ENCODE measurements around the gene ASAP3.

The ASAP3 gene

DNA sequence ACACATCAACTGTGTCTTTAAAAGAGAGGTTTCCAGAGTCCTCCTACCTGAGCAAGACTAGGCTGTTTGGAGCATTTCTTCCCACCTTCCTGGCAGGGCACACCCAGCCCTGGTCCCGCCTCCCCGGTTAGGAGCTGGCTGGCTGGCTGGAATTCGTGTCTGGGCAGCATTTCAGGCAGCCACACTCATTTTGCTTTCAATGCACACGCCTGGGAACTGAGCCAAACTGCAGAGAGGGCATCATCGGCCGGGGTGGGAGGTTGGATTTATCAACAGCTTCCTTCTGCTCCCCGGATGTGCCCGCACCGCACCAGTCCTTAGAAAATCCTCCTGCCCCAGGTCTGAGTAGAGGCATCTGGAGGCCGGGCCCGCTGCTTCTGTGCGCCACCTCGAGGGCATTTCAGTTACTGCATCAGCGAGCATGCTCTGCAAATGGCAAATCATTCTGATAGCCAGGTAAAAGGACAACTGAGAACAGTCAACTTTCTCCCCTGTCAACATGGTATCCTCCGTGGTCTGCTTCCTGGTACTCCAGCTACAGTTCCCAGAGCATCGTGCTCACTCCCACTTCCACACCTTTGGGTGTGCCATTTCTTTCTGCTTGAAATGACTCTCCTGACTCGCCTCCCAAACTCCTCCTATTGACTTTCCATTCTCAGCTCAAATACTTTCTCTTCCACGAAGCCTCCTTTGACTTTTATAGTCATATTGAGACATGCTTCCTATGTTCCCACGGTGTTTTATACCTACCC lies 80.1 kb downstream of the ASAP3 start:
- Histone ChIP-seq H3K4me1 (ENCODE audit: control insufficient read depth, insufficient read depth, low read length) (peaks cover 13% of the 10 kb centered on the region), H3K9me3 (ENCODE audit: control insufficient read depth, insufficient read depth, low read depth, low read length) (no peaks in the 10 kb centered on the region), H3K4me3 (ENCODE audit: low read depth, low read length) (no peak overlapping the region), H3K27ac (ENCODE audit: extremely low read depth, low read depth, low read length) (peak overlapping the region; percentile 26), H3K36me3 (ENCODE audit: control insufficient read depth in 2 of 2, insufficient read depth in 1 of 2, low read length in 2 of 2) (no peaks in the 10 kb centered on the region)
- ChIA-PET POLR2A (interaction anchor here (0.6 to 4.3 kb wide), 12 partner anchors 8 to 124 kb away, joined by 3 to 50 read pairs (median 5); partner anchors contain the start of genes ASAP3, HNRNPR and ZNF436), CTCF (interaction anchor here (0.6 to 2.4 kb wide), 39 partner anchors 9 to 441 kb away, joined by 3 to 25 read pairs (median 4); partner anchors contain the start of genes HNRNPR and ZNF436)
- TF ChIP-seq IKZF3 (tag by site-specific recombination; IDR thresholded peaks at IDR 0.05) (peak; percentile 95), ZFP37 (tag by site-specific recombination; IDR thresholded peaks at IDR 0.05) (peak; percentile 43; the same call in 1 of the 2 replicates), ZNF2 (tag by site-specific recombination; IDR thresholded peaks at IDR 0.05) (peak; percentile 80; the same call in 1 of the 2 replicates), ZBTB17 (tag by site-specific recombination; IDR thresholded peaks at IDR 0.05) (peak; percentile 93), ZNF701 (tag by site-specific recombination; IDR thresholded peaks at IDR 0.05) (no peak), MEIS1 (CRISPR knock-in tag; IDR thresholded peaks at IDR 0.05; ENCODE audit: borderline replicate concordance) (no peak), ZBTB7A (tag by site-specific recombination; IDR thresholded peaks at IDR 0.05; ENCODE audit: low read depth) (no peak), ZNF366 (tag by site-specific recombination; conservative IDR thresholded peaks at IDR 0.05) (peak; percentile 84), ZBTB21 (tag by site-specific recombination; IDR thresholded peaks at IDR 0.05) (peak; percentile 53; the same call in 1 of the 2 replicates), ZNF449 (tag by site-specific recombination; IDR thresholded peaks at IDR 0.05) (0 out of 2 replicates have a peak, but pooled peaks have one; percentile 32), ZNF501 (tag by site-specific recombination; IDR thresholded peaks at IDR 0.05) (0 out of 2 replicates have a peak, but pooled peaks have one; percentile 62), ZNF561 (tag by site-specific recombination; IDR thresholded peaks at IDR 0.05; ENCODE audit: borderline replicate concordance) (peak; percentile 85; the same call in 1 of the 2 replicates), ZNF138 (tag by site-specific recombination; IDR thresholded peaks at IDR 0.05; ENCODE audit: borderline replicate concordance) (no peak), ZNF114 (tag by site-specific recombination; IDR thresholded peaks at IDR 0.05) (no peak), BCL11B (tag by site-specific recombination; IDR thresholded peaks at IDR 0.05; ENCODE audit: low read depth) (0 out of 2 replicates have a peak, but pooled peaks have one; percentile 70), OSR2 (tag by site-specific recombination; IDR thresholded peaks at IDR 0.05) (peak; percentile 49), ZNF146 (tag by site-specific recombination; IDR thresholded peaks at IDR 0.05) (no peak), ZNF169 (tag by site-specific recombination; IDR thresholded peaks at IDR 0.05) (no peak), ZNF645 (tag by site-specific recombination; IDR thresholded peaks at IDR 0.05) (no peak), ZNF530 (tag by site-specific recombination; IDR thresholded peaks at IDR 0.05; ENCODE audit: low read depth) (no peak), ZNF341 (tag by site-specific recombination; IDR thresholded peaks at IDR 0.05; ENCODE audit: low read depth) (peak; percentile 98), ZNF629 (tag by site-specific recombination; IDR thresholded peaks at IDR 0.05) (peak; percentile 82), ZNF394 (tag by site-specific recombination; IDR thresholded peaks at IDR 0.05; ENCODE audit: borderline replicate concordance) (peak; percentile 62; the same call in 1 of the 2 replicates), ZNF843 (tag by site-specific recombination; IDR thresholded peaks at IDR 0.05) (no peak; the same call in 1 of the 2 replicates), ZNF10 (tag by site-specific recombination; IDR thresholded peaks at IDR 0.05) (no peak)
- TF ChIP-seq, protein P1, sequence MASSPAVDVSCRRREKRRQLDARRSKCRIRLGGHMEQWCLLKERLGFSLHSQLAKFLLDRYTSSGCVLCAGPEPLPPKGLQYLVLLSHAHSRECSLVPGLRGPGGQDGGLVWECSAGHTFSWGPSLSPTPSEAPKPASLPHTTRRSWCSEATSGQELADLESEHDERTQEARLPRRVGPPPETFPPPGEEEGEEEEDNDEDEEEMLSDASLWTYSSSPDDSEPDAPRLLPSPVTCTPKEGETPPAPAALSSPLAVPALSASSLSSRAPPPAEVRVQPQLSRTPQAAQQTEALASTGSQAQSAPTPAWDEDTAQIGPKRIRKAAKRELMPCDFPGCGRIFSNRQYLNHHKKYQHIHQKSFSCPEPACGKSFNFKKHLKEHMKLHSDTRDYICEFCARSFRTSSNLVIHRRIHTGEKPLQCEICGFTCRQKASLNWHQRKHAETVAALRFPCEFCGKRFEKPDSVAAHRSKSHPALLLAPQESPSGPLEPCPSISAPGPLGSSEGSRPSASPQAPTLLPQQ (tag by site-specific recombination; IDR thresholded peaks at IDR 0.05), result peak; percentile 82
- TF ChIP-seq, protein P2, sequence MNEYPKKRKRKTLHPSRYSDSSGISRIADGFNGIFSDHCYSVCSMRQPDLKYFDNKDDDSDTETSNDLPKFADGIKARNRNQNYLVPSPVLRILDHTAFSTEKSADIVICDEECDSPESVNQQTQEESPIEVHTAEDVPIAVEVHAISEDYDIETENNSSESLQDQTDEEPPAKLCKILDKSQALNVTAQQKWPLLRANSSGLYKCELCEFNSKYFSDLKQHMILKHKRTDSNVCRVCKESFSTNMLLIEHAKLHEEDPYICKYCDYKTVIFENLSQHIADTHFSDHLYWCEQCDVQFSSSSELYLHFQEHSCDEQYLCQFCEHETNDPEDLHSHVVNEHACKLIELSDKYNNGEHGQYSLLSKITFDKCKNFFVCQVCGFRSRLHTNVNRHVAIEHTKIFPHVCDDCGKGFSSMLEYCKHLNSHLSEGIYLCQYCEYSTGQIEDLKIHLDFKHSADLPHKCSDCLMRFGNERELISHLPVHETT (tag by site-specific recombination; IDR thresholded peaks at IDR 0.05), result no peak
- TF ChIP-seq, protein P3, sequence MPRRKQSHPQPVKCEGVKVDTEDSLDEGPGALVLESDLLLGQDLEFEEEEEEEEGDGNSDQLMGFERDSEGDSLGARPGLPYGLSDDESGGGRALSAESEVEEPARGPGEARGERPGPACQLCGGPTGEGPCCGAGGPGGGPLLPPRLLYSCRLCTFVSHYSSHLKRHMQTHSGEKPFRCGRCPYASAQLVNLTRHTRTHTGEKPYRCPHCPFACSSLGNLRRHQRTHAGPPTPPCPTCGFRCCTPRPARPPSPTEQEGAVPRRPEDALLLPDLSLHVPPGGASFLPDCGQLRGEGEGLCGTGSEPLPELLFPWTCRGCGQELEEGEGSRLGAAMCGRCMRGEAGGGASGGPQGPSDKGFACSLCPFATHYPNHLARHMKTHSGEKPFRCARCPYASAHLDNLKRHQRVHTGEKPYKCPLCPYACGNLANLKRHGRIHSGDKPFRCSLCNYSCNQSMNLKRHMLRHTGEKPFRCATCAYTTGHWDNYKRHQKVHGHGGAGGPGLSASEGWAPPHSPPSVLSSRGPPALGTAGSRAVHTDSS (tag by site-specific recombination; IDR thresholded peaks at IDR 0.05), result no peak
- TF ChIP-seq, protein P4, sequence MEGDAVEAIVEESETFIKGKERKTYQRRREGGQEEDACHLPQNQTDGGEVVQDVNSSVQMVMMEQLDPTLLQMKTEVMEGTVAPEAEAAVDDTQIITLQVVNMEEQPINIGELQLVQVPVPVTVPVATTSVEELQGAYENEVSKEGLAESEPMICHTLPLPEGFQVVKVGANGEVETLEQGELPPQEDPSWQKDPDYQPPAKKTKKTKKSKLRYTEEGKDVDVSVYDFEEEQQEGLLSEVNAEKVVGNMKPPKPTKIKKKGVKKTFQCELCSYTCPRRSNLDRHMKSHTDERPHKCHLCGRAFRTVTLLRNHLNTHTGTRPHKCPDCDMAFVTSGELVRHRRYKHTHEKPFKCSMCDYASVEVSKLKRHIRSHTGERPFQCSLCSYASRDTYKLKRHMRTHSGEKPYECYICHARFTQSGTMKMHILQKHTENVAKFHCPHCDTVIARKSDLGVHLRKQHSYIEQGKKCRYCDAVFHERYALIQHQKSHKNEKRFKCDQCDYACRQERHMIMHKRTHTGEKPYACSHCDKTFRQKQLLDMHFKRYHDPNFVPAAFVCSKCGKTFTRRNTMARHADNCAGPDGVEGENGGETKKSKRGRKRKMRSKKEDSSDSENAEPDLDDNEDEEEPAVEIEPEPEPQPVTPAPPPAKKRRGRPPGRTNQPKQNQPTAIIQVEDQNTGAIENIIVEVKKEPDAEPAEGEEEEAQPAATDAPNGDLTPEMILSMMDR (tag by site-specific recombination; IDR thresholded peaks at IDR 0.05), result peak; percentile 96
